Right forelimb (tissue), 1 donor: ENCODE data around the gene B9D2.

Experiments
- DNase-seq: peaks from one replicate; pipeline ENCODE4 v3.0.0-alpha.2; 2018

B9D2 gene

GRCh38 chr19:41325947-41326706, 37.8 kb downstream of the B9D2 start:
- peak; percentile 75 for DNase-seq

DNA sequence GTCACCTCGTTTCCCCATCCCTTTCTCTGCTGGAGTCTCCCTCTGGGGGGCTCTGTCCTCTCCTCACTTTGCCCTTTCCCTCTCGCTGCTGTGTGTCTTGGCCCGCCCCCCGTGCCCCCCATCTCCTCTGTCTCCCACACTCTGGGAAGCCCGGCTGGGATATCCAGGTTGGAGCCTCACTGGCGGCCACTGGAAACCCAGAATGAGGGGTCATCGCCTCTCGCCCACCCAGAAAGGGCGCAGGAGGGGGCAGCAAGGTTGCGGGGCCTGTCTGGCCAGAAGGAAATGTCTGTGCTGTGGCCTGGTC, 38.4 kb downstream of the B9D2 start:
- DNase-seq = no peak

DNA sequence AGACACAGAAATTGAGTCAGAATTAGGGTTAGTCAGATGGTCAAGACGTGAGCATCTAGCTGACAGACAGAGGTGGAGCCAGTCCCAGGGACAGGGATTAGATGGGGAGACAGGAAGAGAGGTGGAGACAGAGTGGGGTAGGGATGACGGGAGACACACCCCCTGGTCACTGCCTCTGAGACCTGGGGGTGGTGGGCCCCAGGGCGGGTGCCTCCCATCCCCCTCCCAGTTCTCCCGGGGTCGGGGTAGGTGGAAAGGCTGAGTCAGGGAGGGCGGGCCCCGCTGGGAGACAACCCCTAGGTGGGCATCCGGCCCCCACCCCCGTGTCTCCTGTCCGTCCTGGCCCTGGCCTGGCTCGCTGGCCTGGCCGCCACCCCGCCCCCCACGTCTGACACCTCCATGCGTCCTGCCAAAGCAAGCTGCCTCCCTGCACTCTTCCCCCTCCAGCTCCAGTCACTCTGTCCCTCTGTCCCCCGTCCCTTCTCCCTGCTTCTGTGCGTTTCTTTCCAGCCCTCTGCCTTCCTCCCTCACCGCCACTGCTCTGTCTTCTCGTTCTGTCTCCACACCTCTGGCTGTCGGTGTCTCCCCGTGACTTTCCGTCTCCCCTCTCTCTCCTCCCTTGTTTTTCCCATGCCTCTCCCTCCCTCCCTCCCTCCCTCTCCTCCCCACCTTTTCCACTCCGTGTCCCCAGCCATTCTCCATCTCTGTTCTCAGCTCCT, 38.9 kb downstream of the B9D2 start:
- peak; percentile 77 for DNase-seq

GRCh38 chr19:41324231-41324702, 39.7 kb downstream of the B9D2 start:
- no peak for DNase-seq

GRCh38 chr19:41323430-41324125, 40.4 kb downstream of the B9D2 start:
- no peak for DNase-seq

- DNase-seq = no peak
These were observed 40.9 kb downstream of the B9D2 start for GRCh38 chr19:41323023-41323422.

DNA sequence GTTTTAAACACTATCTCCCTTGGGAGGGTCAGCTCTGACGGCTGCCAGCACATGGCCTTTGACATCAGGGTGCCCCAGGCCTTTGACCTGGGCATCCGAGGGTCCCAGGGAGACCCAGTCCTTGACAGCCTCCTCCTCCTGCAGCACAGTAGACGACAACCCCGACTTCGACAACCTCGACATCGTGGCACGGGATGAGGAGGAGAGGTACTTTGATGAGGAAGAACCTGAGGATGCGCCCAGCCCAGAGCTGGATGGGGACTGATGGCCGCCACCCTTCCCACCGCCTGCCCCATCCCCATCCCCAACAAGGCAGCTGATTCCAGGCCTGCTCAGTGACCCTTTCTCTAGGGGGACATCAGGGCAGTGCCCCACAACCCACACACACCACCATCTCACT, 41.5 kb downstream of the B9D2 start:
- DNase-seq = no peak

- no peak for DNase-seq
These were observed 42.2 kb downstream of the B9D2 start for GRCh38 chr19:41321600-41322270.

DNA sequence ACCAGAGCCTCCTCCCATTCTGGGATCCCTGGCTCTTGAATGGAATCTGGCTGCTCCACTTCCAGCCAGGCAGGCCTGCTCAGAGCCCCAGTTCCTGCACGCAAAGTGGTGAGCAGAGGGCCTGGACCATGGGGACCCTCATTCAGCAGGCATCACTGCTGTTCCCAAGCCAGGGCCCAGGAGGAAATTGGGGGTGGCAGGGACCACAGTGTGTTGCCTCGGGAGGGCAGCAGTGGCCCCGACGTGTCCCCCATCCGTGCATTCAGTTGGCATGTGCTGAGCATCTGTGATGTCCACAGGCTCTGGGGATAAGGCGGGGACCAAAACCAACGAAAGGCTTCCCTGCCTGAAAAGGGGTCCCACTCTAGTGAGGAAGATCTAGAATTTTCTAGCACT, 42.7 kb downstream of the B9D2 start:
- DNase-seq = no peak

- DNase-seq = no peak
These were observed 43.4 kb downstream of the B9D2 start for GRCh38 chr19:41320568-41320967.

- no peak for DNase-seq
These were observed 43.8 kb downstream of the B9D2 start for GRCh38 chr19:41320185-41320518.

- no peak for DNase-seq
These were observed 44.3 kb downstream of the B9D2 start for GRCh38 chr19:41319500-41320184.

GRCh38 chr19:41318696-41319499, 45.1 kb downstream of the B9D2 start:
- DNase-seq = no peak

DNA sequence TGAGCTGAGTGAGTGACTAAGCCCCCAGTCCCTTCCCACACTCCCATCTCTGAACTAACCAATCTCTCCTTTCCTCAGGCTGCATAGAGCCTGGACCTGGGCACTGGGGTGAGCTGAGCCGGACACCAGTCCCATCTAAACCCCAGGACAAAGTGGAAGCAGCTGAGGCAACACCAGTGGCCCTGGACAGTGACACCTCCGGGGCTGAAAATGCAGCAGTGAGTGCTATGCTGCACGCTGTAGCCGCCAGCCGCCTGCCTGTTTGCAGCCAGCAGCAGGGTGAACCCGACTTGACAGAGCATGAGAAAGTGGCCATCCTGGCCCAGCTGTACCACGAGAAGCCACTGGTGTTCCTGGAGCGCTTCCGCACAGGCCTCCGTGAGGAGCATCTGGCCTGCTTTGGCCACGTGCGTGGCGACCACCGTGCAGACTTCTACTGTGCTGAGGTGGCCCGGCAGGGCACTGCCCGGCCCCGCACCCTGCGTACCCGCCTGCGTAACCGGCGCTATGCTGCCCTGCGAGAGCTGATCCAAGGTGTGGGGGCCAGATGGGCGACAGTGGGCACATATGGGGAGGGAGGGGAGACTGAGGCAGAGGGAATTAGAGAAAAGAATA, 47.5 kb downstream of the B9D2 start:
- DNase-seq = no peak

GRCh38 chr19:41311613-41312012, 52.3 kb downstream of the B9D2 start:
- DNase-seq = no peak

DNA sequence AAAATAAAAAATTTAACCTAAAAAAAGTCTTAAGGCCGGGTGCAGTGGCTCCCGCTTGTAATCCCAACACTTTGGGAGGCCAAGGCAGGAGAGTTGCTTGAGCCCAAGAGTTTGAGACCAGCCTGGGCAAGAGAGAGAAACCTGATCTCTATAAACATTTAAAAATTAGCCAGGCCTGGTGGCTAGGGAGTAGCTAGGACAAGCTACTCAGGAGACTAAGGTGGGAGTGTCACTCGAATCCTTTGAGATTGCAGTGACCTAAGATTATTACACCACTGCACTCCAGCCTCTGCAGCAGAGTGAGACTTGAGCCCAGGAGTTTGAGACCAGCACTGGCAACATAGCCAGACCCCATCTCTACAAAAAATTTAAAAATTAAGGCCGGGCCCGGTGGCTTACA, 52.9 kb downstream of the B9D2 start:
- no peak for DNase-seq

DNA sequence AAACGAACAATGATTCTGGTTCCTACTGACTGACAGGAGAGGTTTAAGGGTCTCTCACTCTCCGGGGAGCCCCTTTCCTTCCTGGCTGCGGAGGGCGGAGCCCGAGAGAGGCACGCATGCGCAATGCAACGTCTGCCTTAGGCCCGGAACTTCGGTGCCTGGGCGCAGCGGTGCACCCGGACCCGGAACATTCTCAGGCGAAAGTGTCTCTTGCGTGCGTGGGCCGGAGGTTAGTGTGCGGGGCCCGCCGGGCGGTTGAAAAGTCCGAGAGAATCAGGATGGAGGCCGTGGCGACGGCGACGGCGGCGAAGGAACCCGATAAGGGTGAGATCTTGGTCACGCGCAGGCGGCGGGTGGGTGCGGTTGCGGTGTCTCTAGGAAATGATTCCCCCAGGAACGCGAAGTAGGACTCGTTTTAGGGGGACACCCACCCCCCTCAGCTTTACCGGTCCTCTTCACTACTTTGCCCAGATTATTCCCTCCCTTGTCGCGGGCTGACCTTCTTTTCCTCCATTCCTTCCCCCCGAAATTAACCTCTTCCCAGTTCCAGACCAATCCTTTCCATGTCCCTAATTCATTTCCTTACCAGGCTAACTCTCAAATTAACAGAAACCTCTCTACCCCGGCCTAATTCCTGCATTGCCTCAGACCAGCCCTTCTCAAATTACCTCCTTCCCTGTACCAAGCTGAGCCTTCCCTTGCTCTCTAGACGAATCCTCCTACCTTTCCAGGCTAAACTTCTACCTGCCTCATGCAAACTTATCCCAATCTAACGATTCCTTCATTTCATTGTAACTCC, 53.7 kb downstream of the B9D2 start, which contains the start of gene CCDC97:
Gene CCDC97 (plus strand): TSS at position 140 of the 799 bp plus-strand sequence. CDS start 139 bp downstream, at position 279.
- peak; percentile 94 for DNase-seq

DNA sequence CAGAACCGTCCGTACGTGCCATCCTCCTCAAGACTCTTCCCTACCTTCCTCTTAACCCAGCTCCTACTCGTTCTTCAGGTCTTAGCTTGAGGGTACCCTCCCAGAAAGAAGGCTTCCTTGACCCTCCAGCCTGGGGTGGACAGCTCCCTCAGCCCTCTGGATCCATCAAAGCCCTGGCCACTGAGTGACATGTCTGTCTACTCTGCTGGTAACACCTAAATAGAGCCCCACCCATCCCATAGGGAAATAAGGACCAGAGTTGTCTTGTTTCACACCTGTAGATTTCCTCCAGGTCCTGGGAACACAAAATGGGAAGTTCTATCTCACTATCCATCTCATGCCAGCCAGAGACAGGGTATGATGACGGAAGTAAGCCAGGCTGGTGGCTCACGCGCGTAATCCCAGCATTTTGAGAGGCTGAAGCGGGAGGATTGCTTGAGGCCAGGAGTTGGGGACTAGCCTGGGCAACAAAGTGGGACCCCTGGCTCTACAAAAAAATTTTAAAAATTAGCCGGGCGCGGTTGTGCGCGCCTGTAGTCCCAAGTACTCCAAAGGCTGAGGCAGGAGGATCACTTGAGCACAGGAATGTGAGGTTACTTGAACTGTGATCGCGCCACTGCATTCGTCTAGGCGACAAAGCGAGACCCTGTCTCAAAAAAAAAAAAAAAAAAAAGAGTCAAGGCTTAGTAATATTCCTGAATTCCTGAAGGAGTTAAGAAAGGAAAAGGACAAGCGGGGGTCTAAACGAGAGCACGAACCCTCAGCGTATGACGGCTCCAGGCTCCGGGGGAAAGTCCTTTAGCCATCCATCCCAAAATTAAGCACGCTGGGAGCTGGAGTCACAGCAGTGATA, 54.5 kb downstream of the B9D2 start:
- DNase-seq = no peak

GRCh38 chr19:41308450-41309179, 55.3 kb downstream of the B9D2 start:
- DNase-seq = peak; percentile 95
